Neural cell (in vitro differentiated cells): Measurements from ENCODE around the gene SLC7A8. TPM values are rescaled to one million over a fixed set of nuclear protein-coding genes. Genes with fewer than 3 reads are reported as not detected.

Experiments used
- H2AFZ ChIP-seq: fragments of 200-600, 300-800 bp; sonication (generic), shearing (Covaris generic); 2 replicates; pipeline ENCODE4 v1.6.0; 2014; ENCODE audit warnings: low read depth, mild to moderate bottlenecking, antibody characterized with exemption, low read length, moderate library complexity
- H3F3A ChIP-seq: fragments of 200-600 bp; shearing (Covaris generic); 2 replicates; pipeline ENCODE4 v1.6.1; 2016; ENCODE audit warnings: mild to moderate bottlenecking, moderate library complexity, mixed read lengths, antibody characterized with exemption, low read length; ENCODE audit not compliant: insufficient read depth, poor library complexity, severe bottlenecking
- H3K27ac ChIP-seq: fragments of 200-600, 300-800 bp; sonication (generic), shearing (Covaris generic); 2 replicates; pipeline ENCODE4 v1.5.1; 2014; ENCODE audit warnings: mild to moderate bottlenecking, low read length, moderate library complexity
- H3K27me3 ChIP-seq: fragments of 300-800, 200-600 bp; sonication (generic), shearing (Covaris generic); 2 replicates; pipeline ENCODE4 v1.6.0; 2014; ENCODE audit warnings: mild to moderate bottlenecking, low read depth, low read length, moderate library complexity; ENCODE audit not compliant: insufficient read depth
- H3K36me3 ChIP-seq: fragments of 300-800, 200-600 bp; sonication (generic), shearing (Covaris generic); 2 replicates; pipeline ENCODE4 v1.5.1; 2014; ENCODE audit warnings: mild to moderate bottlenecking, antibody characterized with exemption, low read length, moderate library complexity; ENCODE audit not compliant: insufficient read depth
- H3K4me2 ChIP-seq: fragments of 300-800, 200-600 bp; sonication (generic), shearing (Covaris generic); 2 replicates; pipeline ENCODE4 v1.6.0; 2014; ENCODE audit warnings: mild to moderate bottlenecking, low read length
- H3K4me3 ChIP-seq: fragments of 300-800, 200-600 bp; sonication (generic), shearing (Covaris generic); 2 replicates; pipeline ENCODE4 v1.5.1; 2014; ENCODE audit warnings: mild to moderate bottlenecking, low read length, moderate library complexity
- H3K79me2 ChIP-seq: fragments of 200-600 bp; shearing (Covaris generic); replicated peaks from 2 replicates; pipeline ENCODE4 v1.6.0; 2014; ENCODE audit warnings: mild to moderate bottlenecking, low read length, moderate library complexity; ENCODE audit not compliant: insufficient read depth
- H3K9ac ChIP-seq: fragments of 300-800, 200-600 bp; sonication (generic), shearing (Covaris generic); 2 replicates; pipeline ENCODE4 v1.6.1; 2016; ENCODE audit warnings: mild to moderate bottlenecking, low read length, mixed read lengths
- H3K9me2 ChIP-seq: fragments of 200-600 bp; shearing (Covaris generic); 2 replicates; pipeline ENCODE4 v1.6.1; 2016; ENCODE audit warnings: mild to moderate bottlenecking, low read length, mixed read lengths; ENCODE audit not compliant: insufficient read depth
- H3K9me3 ChIP-seq: fragments of 200-600, 300-800 bp; sonication (generic), shearing (Covaris generic); 2 replicates; pipeline ENCODE4 v1.6.1; 2016; ENCODE audit warnings: mild to moderate bottlenecking, mixed run types, low read length, moderate library complexity, mixed read lengths
- H4K20me1 ChIP-seq: fragments of 200-600 bp; shearing (Covaris generic); 2 replicates; pipeline ENCODE4 v1.6.1; 2016; ENCODE audit warnings: mild to moderate bottlenecking, mixed run types; ENCODE audit not compliant: insufficient read depth
- EP300 ChIP-seq: fragments of 450-650 bp; conservative IDR thresholded peaks from 2 replicates; pipeline ENCODE4 v1.6.1; 2014; ENCODE audit warnings: antibody characterized with exemption, mild to moderate bottlenecking, moderate library complexity; ENCODE audit not compliant: poor library complexity, severe bottlenecking
- EZH2 ChIP-seq: fragments of 200-600, 300-800 bp; shearing (Covaris generic), sonication (generic); IDR thresholded peaks from 2 replicates; pipeline ENCODE4 v1.6.1; 2014; ENCODE audit warnings: antibody characterized with exemption, low read length, borderline replicate concordance, mild to moderate bottlenecking; ENCODE audit not compliant: insufficient read depth, poor library complexity, severe bottlenecking
- MXI1 ChIP-seq: fragments of 450-650 bp; conservative IDR thresholded peaks from 2 replicates; pipeline ENCODE4 v1.6.1; 2014; ENCODE audit warnings: antibody characterized with exemption, mild to moderate bottlenecking; ENCODE audit not compliant: poor library complexity, severe bottlenecking
- POLR2AphosphoS5 ChIP-seq: IDR thresholded peaks from 2 replicates; pipeline ENCODE4 v1.6.1; 2012
- RAD21 ChIP-seq: fragments of 450-650 bp; conservative IDR thresholded peaks from 2 replicates; pipeline ENCODE4 v1.6.1; 2014; ENCODE audit warnings: antibody characterized with exemption, mild to moderate bottlenecking, moderate library complexity
- SMC3 ChIP-seq: fragments of 450-650 bp; conservative IDR thresholded peaks from 2 replicates; pipeline ENCODE4 v1.6.1; 2014; ENCODE audit warnings: antibody characterized with exemption, mild to moderate bottlenecking, moderate library complexity; ENCODE audit not compliant: poor library complexity
- TAF1 ChIP-seq: IDR thresholded peaks from 2 replicates; pipeline ENCODE4 v1.6.1; 2012; ENCODE audit warnings: low read depth
- polyA plus RNA-seq: library from polyadenylated mRNA; depleted of rRNA; stranded (reverse); fragments of >200 nt; gene quantifications from 2 replicates; pipeline ENCODE4 v1.2.3, GENCODE V29; 2014
- TF ChIP-seq, protein P1 (sequence below): fragments of 450-650 bp; IDR thresholded peaks from 2 replicates; pipeline ENCODE4 v1.5.1; 2014; ENCODE audit warnings: antibody characterized with exemption, mild to moderate bottlenecking, moderate library complexity; ENCODE audit not compliant: poor library complexity, severe bottlenecking
- TF ChIP-seq, protein P2 (sequence below): IDR thresholded peaks from 2 replicates; pipeline ENCODE4 v1.6.1; 2012; ENCODE audit warnings: borderline replicate concordance

Gene SLC7A8
- polyA plus RNA-seq, 1 donor from 2014 or later: 0.21 TPM

DNA sequence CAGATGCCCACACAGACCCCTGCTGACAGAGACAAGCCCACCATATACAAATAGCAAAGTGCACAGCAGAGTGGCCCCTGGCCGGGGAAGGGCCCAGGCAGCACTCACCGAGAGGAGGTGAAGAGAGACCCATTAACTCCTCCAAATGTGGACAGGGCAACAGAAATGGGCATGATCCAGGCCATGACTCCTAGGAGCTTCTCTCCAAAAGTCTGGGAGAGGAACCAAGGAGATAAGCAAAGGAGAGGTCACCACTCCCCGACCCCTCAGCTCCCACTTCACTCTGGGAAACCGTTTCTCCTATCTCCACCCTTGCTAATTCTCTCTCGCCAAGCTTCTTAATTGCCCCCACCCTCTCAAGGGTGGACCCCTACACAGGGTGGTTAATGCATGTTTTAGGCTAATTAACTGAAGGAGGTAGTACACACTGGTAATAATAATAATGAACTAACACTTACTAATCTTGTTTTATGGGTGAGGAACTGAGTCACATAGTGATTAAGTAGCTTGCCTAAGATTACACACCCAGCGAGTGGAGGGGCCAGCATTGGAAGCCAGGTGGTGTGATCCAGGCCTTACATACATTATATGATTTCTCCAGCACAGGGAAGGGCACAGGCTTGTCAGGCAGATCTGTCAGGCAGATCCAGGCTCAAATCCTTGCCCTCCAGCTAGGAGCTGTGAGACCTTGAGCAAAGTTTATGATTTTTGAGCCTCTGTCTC lies 45.5 kb downstream of the SLC7A8 start:
- Histone ChIP-seq H3K9me3 (no peaks in the 10 kb centered on the region), H3K79me2 (no peaks in the 10 kb centered on the region), H3K36me3 (no peaks in the 10 kb centered on the region), H3K4me2 (no peak overlapping the region), H3K9me2 (no peaks in the 10 kb centered on the region), H3F3A (no peaks in the 10 kb centered on the region), H3K27me3 (no peaks in the 10 kb centered on the region), H4K20me1 (no peaks in the 10 kb centered on the region), H3K9ac (no peak overlapping the region), H3K27ac (no peak overlapping the region), H2AFZ (no peak overlapping the region), H3K4me3 (no peak overlapping the region)
- TF ChIP-seq RAD21 (no peak), SMC3 (no peak), EP300 (no peak), EZH2 (no peak), MXI1 (no peak), POLR2AphosphoS5 (no peak), TAF1 (no peak)
- TF ChIP-seq, protein P1, sequence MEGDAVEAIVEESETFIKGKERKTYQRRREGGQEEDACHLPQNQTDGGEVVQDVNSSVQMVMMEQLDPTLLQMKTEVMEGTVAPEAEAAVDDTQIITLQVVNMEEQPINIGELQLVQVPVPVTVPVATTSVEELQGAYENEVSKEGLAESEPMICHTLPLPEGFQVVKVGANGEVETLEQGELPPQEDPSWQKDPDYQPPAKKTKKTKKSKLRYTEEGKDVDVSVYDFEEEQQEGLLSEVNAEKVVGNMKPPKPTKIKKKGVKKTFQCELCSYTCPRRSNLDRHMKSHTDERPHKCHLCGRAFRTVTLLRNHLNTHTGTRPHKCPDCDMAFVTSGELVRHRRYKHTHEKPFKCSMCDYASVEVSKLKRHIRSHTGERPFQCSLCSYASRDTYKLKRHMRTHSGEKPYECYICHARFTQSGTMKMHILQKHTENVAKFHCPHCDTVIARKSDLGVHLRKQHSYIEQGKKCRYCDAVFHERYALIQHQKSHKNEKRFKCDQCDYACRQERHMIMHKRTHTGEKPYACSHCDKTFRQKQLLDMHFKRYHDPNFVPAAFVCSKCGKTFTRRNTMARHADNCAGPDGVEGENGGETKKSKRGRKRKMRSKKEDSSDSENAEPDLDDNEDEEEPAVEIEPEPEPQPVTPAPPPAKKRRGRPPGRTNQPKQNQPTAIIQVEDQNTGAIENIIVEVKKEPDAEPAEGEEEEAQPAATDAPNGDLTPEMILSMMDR: no peak
- TF ChIP-seq, protein P2, sequence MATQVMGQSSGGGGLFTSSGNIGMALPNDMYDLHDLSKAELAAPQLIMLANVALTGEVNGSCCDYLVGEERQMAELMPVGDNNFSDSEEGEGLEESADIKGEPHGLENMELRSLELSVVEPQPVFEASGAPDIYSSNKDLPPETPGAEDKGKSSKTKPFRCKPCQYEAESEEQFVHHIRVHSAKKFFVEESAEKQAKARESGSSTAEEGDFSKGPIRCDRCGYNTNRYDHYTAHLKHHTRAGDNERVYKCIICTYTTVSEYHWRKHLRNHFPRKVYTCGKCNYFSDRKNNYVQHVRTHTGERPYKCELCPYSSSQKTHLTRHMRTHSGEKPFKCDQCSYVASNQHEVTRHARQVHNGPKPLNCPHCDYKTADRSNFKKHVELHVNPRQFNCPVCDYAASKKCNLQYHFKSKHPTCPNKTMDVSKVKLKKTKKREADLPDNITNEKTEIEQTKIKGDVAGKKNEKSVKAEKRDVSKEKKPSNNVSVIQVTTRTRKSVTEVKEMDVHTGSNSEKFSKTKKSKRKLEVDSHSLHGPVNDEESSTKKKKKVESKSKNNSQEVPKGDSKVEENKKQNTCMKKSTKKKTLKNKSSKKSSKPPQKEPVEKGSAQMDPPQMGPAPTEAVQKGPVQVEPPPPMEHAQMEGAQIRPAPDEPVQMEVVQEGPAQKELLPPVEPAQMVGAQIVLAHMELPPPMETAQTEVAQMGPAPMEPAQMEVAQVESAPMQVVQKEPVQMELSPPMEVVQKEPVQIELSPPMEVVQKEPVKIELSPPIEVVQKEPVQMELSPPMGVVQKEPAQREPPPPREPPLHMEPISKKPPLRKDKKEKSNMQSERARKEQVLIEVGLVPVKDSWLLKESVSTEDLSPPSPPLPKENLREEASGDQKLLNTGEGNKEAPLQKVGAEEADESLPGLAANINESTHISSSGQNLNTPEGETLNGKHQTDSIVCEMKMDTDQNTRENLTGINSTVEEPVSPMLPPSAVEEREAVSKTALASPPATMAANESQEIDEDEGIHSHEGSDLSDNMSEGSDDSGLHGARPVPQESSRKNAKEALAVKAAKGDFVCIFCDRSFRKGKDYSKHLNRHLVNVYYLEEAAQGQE: no peak

DNA sequence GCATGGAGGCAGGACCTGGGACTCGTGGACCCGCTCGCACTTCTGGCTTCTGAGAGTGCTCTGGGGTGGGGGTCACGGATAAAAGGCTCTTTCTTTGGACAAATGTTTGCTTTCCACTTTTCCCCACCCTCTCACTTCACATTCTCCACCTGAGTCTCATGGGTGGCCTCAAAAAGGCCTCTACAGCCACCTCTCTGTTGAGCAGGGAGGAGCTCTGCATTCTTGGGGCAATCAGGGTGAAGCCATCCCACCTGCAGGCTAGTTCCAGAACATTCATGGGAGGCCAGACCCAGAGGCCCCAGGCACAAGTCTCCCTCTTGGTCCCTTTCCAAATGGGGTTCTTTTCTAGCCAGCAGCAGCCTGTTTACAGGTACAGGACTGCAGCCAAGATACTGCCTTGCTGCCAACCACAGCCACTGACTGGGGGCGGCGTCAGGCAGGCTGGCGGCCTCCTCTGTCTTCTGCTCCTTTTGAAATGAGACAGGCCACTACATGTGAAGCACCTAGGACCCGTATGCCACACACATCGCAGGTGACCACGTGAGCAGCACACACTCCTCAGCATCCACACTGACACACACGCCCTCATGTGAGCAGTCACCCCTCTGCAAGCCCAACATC lies 46.2 kb downstream of the SLC7A8 start:
- TF ChIP-seq EZH2 (no peak), TAF1 (no peak), SMC3 (no peak), MXI1 (no peak), RAD21 (no peak), EP300 (no peak), POLR2AphosphoS5 (no peak)
- TF ChIP-seq, protein P1: no peak
- TF ChIP-seq, protein P2: no peak
- Histone ChIP-seq H3K9me3 (no peaks in the 10 kb centered on the region), H3K36me3 (no peaks in the 10 kb centered on the region), H3K9me2 (no peaks in the 10 kb centered on the region), H2AFZ (no peak overlapping the region), H3K4me3 (no peak overlapping the region), H3K27me3 (no peaks in the 10 kb centered on the region), H3F3A (no peaks in the 10 kb centered on the region), H3K4me2 (no peak overlapping the region), H3K9ac (no peak overlapping the region), H3K79me2 (no peaks in the 10 kb centered on the region), H3K27ac (no peak overlapping the region), H4K20me1 (no peaks in the 10 kb centered on the region)
